ENCODE measurements around the gene TARS1. TPM values are rescaled to one million over a fixed set of nuclear protein-coding genes. Genes with fewer than 3 reads are reported as not detected.
A peak's percentile ranks its signal among the peaks of the same experiment; 100 is the strongest.

Gene TARS1
- total and polyA plus RNA-seq, 2 of the 13 experiments (the other 11 are each of a cell fraction or from before 2014, with no cell fraction given), result 77.0 to 184 TPM

DNA sequence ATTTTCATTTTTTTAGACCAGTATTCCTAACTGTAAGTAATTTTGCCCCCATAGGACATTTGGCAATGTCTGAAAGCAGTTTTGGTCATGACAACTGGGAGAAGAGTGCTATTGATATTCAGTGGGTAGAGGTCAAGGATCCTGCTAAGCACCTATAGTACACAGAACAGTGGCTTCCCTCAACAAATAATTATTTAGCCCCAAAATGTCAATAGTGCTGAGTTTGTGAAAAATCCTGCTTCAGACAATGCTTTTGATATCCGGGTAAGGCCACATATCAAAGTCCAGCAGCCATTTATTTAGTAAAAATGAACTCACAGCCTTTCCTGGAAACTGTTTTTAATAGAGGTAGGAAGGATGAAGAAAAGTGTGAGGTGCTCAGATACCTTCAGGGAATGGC, 8.1 kb upstream of the TARS1 start:
- no peak overlapping the region for H3K9ac ChIP-seq (ENCODE audit: insufficient read depth, low read depth, low read length)
- no peaks in the 10 kb centered on the region; a peak in 1 of 5 replicates for H3K27me3 ChIP-seq (ENCODE audit: control insufficient read depth in 1 of 2, insufficient read depth in 2 of 2, low read length in 2 of 2)
- peak overlapping the region in 1 of 3 experiments; percentile 12; a peak in 1 of 6 replicates for H3K4me3 ChIP-seq (replicated peaks in 1 of 3; ENCODE audit: insufficient read depth in 1 of 3, low read depth in 2 of 3, low read length in 3 of 3)
- DNase-seq (ENCODE audit: low spot score), result peak; percentile 63
- peak; percentile 56 for FAIRE-seq
- in situ Hi-C loops (cut with HindIII; ENCODE audit: extremely low pct_ligation_motif_present, low pct_unique_long_range_greater_than_20kb) (no loop called here), intact Hi-C loops (cut with micrococcal nuclease; ENCODE audit: unreplicated experiment) (loop anchor here (1.0 kb wide), 1 partner anchor 502 kb away; no protein-coding TSS in a partner anchor)
- 0% methylated on average over 1 of the region's 1 CpG for WGBS (ENCODE audit: low lambda C conversion rate)
- peak overlapping the region; percentile 51 for H3K4me2 ChIP-seq (ENCODE audit: low read depth, low read length)
- H3K36me3 ChIP-seq (replicated peaks in 1 of 2; ENCODE audit: control insufficient read depth in 1 of 2, insufficient read depth in 2 of 2, low read length in 2 of 2), result no peaks in the 10 kb centered on the region
- H3K79me2 ChIP-seq (ENCODE audit: insufficient read depth, low read length), result no peaks in the 10 kb centered on the region
- ChIA-PET CTCF (ENCODE audit: low intra/inter-chr PET ratio, low total read pairs) (no interaction called here), POLR2A (no interaction called here)
- peaks cover 44% of the 10 kb centered on the region for H3K4me1 ChIP-seq (ENCODE audit: insufficient read depth, low read length)
- no TSS peak for BruUV-seq (replicated peaks)
- no peaks in the 10 kb centered on the region for H4K20me1 ChIP-seq (ENCODE audit: insufficient read depth, low read length)
- no peaks in the 10 kb centered on the region for H3K9me3 ChIP-seq (ENCODE audit: low read length)
- no peak overlapping the region for H2AFZ ChIP-seq (ENCODE audit: low read length)
- H3K27ac ChIP-seq (ENCODE audit: extremely low read length, insufficient read depth, low read length), result peak overlapping the region; percentile 57
- peak; percentile 81 for ATAC-seq
- no peak for TF ChIP-seq ZNF101 (CRISPR knock-in tag; IDR thresholded peaks at IDR 0.05; ENCODE audit: borderline replicate concordance, low read depth)
- peak; percentile 23 for TF ChIP-seq ASH2L (IDR thresholded peaks at IDR 0.05; ENCODE audit: insufficient read length, low read depth, low read length)
- no peak for TF ChIP-seq GATA4 (IDR thresholded peaks at IDR 0.05; ENCODE audit: borderline replicate concordance, low read depth)
- peak; percentile 36; the same call in 1 of the 2 replicates for TF ChIP-seq ETV5 (CRISPR knock-in tag; IDR thresholded peaks at IDR 0.05; ENCODE audit: borderline replicate concordance)
- no peak for TF ChIP-seq TP53 (CRISPR knock-in tag; conservative IDR thresholded peaks at IDR 0.05)
- no peak for TF ChIP-seq ZFP36L1 (CRISPR knock-in tag; IDR thresholded peaks at IDR 0.05)
- peak; percentile 59 for TF ChIP-seq CREM (IDR thresholded peaks at IDR 0.05)
- TF ChIP-seq CREM (CRISPR knock-in tag; IDR thresholded peaks at IDR 0.05), result no peak
- TF ChIP-seq, protein P1, sequence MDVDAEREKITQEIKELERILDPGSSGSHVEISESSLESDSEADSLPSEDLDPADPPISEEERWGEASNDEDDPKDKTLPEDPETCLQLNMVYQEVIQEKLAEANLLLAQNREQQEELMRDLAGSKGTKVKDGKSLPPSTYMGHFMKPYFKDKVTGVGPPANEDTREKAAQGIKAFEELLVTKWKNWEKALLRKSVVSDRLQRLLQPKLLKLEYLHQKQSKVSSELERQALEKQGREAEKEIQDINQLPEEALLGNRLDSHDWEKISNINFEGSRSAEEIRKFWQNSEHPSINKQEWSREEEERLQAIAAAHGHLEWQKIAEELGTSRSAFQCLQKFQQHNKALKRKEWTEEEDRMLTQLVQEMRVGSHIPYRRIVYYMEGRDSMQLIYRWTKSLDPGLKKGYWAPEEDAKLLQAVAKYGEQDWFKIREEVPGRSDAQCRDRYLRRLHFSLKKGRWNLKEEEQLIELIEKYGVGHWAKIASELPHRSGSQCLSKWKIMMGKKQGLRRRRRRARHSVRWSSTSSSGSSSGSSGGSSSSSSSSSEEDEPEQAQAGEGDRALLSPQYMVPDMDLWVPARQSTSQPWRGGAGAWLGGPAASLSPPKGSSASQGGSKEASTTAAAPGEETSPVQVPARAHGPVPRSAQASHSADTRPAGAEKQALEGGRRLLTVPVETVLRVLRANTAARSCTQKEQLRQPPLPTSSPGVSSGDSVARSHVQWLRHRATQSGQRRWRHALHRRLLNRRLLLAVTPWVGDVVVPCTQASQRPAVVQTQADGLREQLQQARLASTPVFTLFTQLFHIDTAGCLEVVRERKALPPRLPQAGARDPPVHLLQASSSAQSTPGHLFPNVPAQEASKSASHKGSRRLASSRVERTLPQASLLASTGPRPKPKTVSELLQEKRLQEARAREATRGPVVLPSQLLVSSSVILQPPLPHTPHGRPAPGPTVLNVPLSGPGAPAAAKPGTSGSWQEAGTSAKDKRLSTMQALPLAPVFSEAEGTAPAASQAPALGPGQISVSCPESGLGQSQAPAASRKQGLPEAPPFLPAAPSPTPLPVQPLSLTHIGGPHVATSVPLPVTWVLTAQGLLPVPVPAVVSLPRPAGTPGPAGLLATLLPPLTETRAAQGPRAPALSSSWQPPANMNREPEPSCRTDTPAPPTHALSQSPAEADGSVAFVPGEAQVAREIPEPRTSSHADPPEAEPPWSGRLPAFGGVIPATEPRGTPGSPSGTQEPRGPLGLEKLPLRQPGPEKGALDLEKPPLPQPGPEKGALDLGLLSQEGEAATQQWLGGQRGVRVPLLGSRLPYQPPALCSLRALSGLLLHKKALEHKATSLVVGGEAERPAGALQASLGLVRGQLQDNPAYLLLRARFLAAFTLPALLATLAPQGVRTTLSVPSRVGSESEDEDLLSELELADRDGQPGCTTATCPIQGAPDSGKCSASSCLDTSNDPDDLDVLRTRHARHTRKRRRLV (CRISPR knock-in tag; IDR thresholded peaks at IDR 0.05), result no peak
- TF ChIP-seq ZNF263 (CRISPR knock-in tag; IDR thresholded peaks at IDR 0.05), result no peak
- TF ChIP-seq ZNF44 (CRISPR knock-in tag; IDR thresholded peaks at IDR 0.05), result no peak
- TF ChIP-seq ZNF768 (CRISPR knock-in tag; IDR thresholded peaks at IDR 0.05), result no peak
- TF ChIP-seq, protein P2, sequence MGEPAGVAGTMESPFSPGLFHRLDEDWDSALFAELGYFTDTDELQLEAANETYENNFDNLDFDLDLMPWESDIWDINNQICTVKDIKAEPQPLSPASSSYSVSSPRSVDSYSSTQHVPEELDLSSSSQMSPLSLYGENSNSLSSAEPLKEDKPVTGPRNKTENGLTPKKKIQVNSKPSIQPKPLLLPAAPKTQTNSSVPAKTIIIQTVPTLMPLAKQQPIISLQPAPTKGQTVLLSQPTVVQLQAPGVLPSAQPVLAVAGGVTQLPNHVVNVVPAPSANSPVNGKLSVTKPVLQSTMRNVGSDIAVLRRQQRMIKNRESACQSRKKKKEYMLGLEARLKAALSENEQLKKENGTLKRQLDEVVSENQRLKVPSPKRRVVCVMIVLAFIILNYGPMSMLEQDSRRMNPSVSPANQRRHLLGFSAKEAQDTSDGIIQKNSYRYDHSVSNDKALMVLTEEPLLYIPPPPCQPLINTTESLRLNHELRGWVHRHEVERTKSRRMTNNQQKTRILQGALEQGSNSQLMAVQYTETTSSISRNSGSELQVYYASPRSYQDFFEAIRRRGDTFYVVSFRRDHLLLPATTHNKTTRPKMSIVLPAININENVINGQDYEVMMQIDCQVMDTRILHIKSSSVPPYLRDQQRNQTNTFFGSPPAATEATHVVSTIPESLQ (CRISPR knock-in tag; conservative IDR thresholded peaks at IDR 0.05), result no peak
- TF ChIP-seq ZFP62 (CRISPR knock-in tag; IDR thresholded peaks at IDR 0.05), result no peak
- TF ChIP-seq DMTF1 (CRISPR knock-in tag; IDR thresholded peaks at IDR 0.05), result no peak
- no peak for TF ChIP-seq ZNF737 (CRISPR knock-in tag; IDR thresholded peaks at IDR 0.05; ENCODE audit: borderline replicate concordance)
- TF ChIP-seq LCORL (IDR thresholded peaks at IDR 0.05), result no peak
- peak; percentile 63; the same call in 1 of the 2 replicates for TF ChIP-seq LCORL (CRISPR knock-in tag; IDR thresholded peaks at IDR 0.05)
